Measurements from ENCODE around the gene ITGB3.

The ITGB3 gene

GRCh38 chr17:47230864-47231263 is 22.8 kb upstream of the ITGB3 start:
- no peaks in the 10 kb centered on the region for H3K36me3 ChIP-seq (ENCODE audit: control insufficient read depth, insufficient read depth, low read length)
- H3K27me3 ChIP-seq (replicated peaks; ENCODE audit: control insufficient read depth, insufficient read depth, low read length) = no peaks in the 10 kb centered on the region
- H3K4me3 ChIP-seq (replicated peaks; ENCODE audit: low read depth, low read length) = peak overlapping the region; percentile 50
- DNase-seq (ENCODE audit: extremely low read depth, insufficient read length) = no peak
- no peak for TF ChIP-seq CTCF (IDR thresholded peaks at IDR 0.05; ENCODE audit: insufficient read depth, low read length, poor library complexity, severe bottlenecking)

DNA sequence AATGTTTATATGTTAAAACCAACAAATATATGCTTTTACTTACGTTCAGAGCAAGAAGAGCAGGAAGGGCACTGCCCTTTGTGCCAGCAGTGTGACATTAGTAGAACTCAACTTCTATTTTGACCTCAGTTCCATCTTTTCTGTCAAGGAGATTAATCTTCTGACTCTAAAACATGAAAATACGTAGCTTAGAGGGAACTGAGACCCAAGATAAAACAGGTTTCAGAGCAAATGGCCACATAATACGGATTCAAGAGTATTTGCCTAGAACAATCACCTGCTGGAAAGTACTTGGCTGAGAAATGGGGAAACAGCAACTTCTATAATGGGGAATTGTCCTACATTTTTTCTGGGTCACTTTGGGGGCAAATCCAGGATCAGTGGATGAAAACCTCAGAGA is 22.3 kb upstream of the ITGB3 start:
- H3K4me3 ChIP-seq (replicated peaks; ENCODE audit: low read depth, low read length) = no peak overlapping the region
- no peak for TF ChIP-seq CTCF (IDR thresholded peaks at IDR 0.05; ENCODE audit: insufficient read depth, low read length, poor library complexity, severe bottlenecking)

GRCh38 chr17:47231866-47232265 is 21.8 kb upstream of the ITGB3 start:
- Histone ChIP-seq H3K4me3 (replicated peaks; ENCODE audit: low read depth, low read length) (no peak overlapping the region), H3K36me3 (ENCODE audit: control insufficient read depth, insufficient read depth, low read length) (no peaks in the 10 kb centered on the region), H3K27me3 (replicated peaks; ENCODE audit: control insufficient read depth, insufficient read depth, low read length) (no peaks in the 10 kb centered on the region)
- DNase-seq (ENCODE audit: extremely low read depth, insufficient read length) = no peak
- no peak for TF ChIP-seq CTCF (IDR thresholded peaks at IDR 0.05; ENCODE audit: insufficient read depth, low read length, poor library complexity, severe bottlenecking)

More for the DNA sequence above, 22.3 kb upstream of the ITGB3 start:
- no peak for DNase-seq (ENCODE audit: extremely low read depth, insufficient read length)
- no peaks in the 10 kb centered on the region for H3K36me3 ChIP-seq (ENCODE audit: control insufficient read depth, insufficient read depth, low read length)
- H3K27me3 ChIP-seq (replicated peaks; ENCODE audit: control insufficient read depth, insufficient read depth, low read length) = no peaks in the 10 kb centered on the region

- Histone ChIP-seq H3K36me3 (ENCODE audit: control insufficient read depth, insufficient read depth, low read length) (no peaks in the 10 kb centered on the region), H3K27me3 (replicated peaks; ENCODE audit: control insufficient read depth, insufficient read depth, low read length) (no peaks in the 10 kb centered on the region), H3K4me3 (replicated peaks; ENCODE audit: low read depth, low read length) (no peak overlapping the region)
- no peak for DNase-seq (ENCODE audit: extremely low read depth, insufficient read length)
- TF ChIP-seq CTCF (IDR thresholded peaks at IDR 0.05; ENCODE audit: insufficient read depth, low read length, poor library complexity, severe bottlenecking) = no peak
These were observed 21.2 kb upstream of the ITGB3 start for GRCh38 chr17:47232465-47232864.

DNA sequence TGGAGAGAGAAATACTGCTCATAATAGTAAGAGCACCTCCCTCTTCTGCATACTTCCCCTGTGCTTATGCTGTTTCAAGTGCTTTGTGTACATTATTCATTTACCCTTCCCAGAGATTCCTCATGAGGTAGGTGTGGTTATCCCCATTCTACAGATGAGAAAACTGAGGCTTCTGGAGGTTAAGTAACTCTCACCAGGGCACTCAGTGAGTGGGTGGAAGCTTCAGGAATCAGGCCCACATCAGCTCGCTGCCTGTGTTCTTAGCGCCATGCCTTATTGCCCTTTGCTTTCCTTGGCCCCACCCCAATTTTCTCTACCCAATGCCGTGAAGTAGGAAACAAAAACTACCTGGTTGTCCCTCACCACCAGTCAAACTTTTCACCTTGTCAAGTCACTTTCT is 18.1 kb upstream of the ITGB3 start:
- no peak for TF ChIP-seq CTCF (IDR thresholded peaks at IDR 0.05; ENCODE audit: insufficient read depth, low read length, poor library complexity, severe bottlenecking)
- Histone ChIP-seq H3K36me3 (ENCODE audit: control insufficient read depth, insufficient read depth, low read length) (no peaks in the 10 kb centered on the region), H3K27me3 (replicated peaks; ENCODE audit: control insufficient read depth, insufficient read depth, low read length) (no peaks in the 10 kb centered on the region), H3K4me3 (replicated peaks; ENCODE audit: low read depth, low read length) (no peak overlapping the region)
- no peak for DNase-seq (ENCODE audit: extremely low read depth, insufficient read length)

DNA sequence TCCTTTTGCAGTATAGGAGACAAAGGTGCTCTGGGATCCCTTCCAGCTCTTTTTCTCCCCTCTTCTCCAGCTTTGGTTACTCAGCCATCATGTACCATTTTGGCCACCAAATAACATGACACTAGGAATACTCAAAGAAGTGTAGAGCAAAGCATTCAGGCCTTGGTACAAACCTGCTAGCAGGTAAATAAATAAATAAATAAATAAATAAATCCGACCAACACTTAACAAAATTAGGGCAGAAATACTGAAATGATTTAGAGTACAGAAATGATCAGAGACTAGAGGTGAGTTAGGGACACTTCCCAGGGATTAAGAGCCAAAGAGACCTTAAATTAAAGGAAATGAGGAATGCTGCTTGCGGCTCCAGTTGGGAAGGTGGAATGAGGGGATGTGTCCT is 17.7 kb upstream of the ITGB3 start:
- no peak for DNase-seq (ENCODE audit: extremely low read depth, insufficient read length)
- no peak for TF ChIP-seq CTCF (IDR thresholded peaks at IDR 0.05; ENCODE audit: insufficient read depth, low read length, poor library complexity, severe bottlenecking)
- Histone ChIP-seq H3K27me3 (replicated peaks; ENCODE audit: control insufficient read depth, insufficient read depth, low read length) (no peaks in the 10 kb centered on the region), H3K36me3 (ENCODE audit: control insufficient read depth, insufficient read depth, low read length) (no peaks in the 10 kb centered on the region), H3K4me3 (replicated peaks; ENCODE audit: low read depth, low read length) (no peak overlapping the region)
